Activated T-cell treated with anti-CD3 and anti-CD28 coated beads, Interleukin-2, amount 50 U/mL, for 4 hours (primary cell): ENCODE data around the gene USP1. TPM values are rescaled to one million over a fixed set of nuclear protein-coding genes. Genes with fewer than 3 reads are reported as not detected.

Experiments
- ATAC-seq, 2 donors: fragments of 200-7000 bp; cut with Tn5 transposase; one replicate each; pipeline ENCODE4 v1.10.0; 2021
- DNase-seq: peaks from one replicate; pipeline ENCODE4 v3.0.0-alpha.2; 2020
- H3K27me3 Mint-ChIP-seq: one replicate; pipeline ENCODE4 v1.8.0; 2021; ENCODE audit warnings: low read depth, mixed read lengths
- H3K36me3 Mint-ChIP-seq: one replicate; pipeline ENCODE4 v1.8.0; 2022; ENCODE audit warnings: mixed read lengths; ENCODE audit not compliant: insufficient read depth
- H3K4me1 Mint-ChIP-seq: one replicate; pipeline ENCODE4 v1.8.0; 2021; ENCODE audit warnings: low read depth, mixed read lengths
- H3K4me3 Mint-ChIP-seq: one replicate; pipeline ENCODE4 v1.8.0; 2021; ENCODE audit warnings: mild to moderate bottlenecking, moderate library complexity, mixed read lengths
- H3K9me3 Mint-ChIP-seq: one replicate; pipeline ENCODE4 v1.8.0; 2021; ENCODE audit warnings: mixed read lengths
- total RNA-seq, 3 donors: library from RNA; stranded (reverse); gene quantifications; one replicate each; pipeline ENCODE4 v1.2.1, GENCODE V29; 2021

USP1 gene
- total RNA-seq, 3 donors from 2014 or later = 71.5 to 79.0 (median 72.5) TPM

DNA sequence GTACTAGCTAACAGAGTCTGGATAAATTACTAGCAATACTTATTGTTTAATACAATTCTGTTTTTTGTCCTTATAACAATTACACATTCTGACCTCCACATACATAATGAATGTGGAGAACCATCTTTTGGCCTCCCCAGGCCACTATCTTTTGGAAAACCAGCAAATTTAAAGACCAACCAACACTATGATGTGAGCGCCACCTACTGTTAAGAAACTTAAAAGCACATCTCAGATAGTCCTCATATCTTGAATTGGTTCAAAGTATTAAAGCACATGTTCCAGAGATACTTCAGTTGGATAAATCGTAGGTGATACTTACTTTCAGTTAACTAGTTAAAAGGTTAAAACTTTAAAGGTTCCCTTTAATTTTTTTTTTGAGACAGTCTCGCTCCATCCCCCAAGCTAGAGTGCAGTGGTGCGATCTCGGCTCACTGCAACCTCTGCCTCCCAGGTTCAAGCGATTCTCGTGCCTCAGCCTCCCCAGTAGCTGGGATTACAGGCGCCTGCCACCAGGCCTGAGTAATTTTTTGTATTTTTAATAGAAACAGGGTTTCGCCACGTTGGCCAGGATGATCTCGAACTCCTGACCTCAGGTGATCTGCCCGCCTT, 29.3 kb upstream of the USP1 start:
- Mint-ChIP-seq H3K36me3 (no peaks in the 10 kb centered on the region), H3K4me3 (no peak overlapping the region)

GRCh38 chr1:62415687-62416086, 21.2 kb upstream of the USP1 start:
- DNase-seq = no peak
- H3K36me3 Mint-ChIP-seq = no peaks in the 10 kb centered on the region
- no peaks in the 10 kb centered on the region for H3K9me3 Mint-ChIP-seq
- no peak overlapping the region for H3K4me3 Mint-ChIP-seq
- ATAC-seq = no peak
- peaks cover 5% of the 10 kb centered on the region for H3K27me3 Mint-ChIP-seq
- H3K4me1 Mint-ChIP-seq = no peaks in the 10 kb centered on the region

More for the DNA sequence above, 29.3 kb upstream of the USP1 start:
- Mint-ChIP-seq H3K27me3 (peaks cover 5% of the 10 kb centered on the region), H3K9me3 (no peaks in the 10 kb centered on the region), H3K4me1 (no peaks in the 10 kb centered on the region)
- ATAC-seq = peak in 1 of 2 donors; percentile 35
- DNase-seq = no peak

- H3K4me3 Mint-ChIP-seq = no peak overlapping the region
- H3K27me3 Mint-ChIP-seq = no peaks in the 10 kb centered on the region
- H3K9me3 Mint-ChIP-seq = no peaks in the 10 kb centered on the region
- no peaks in the 10 kb centered on the region for H3K4me1 Mint-ChIP-seq
- no peak for ATAC-seq
- no peaks in the 10 kb centered on the region for H3K36me3 Mint-ChIP-seq
- no peak for DNase-seq
Observed at GRCh38 chr1:62417351-62417999, 19.4 kb upstream of the USP1 start.

- ATAC-seq = no peak
- Mint-ChIP-seq H3K9me3 (no peaks in the 10 kb centered on the region), H3K4me1 (no peaks in the 10 kb centered on the region), H3K27me3 (no peaks in the 10 kb centered on the region), H3K4me3 (no peak overlapping the region), H3K36me3 (no peaks in the 10 kb centered on the region)
- no peak for DNase-seq
Observed at GRCh38 chr1:62420214-62420613, 16.6 kb upstream of the USP1 start.

- H3K4me1 Mint-ChIP-seq = no peaks in the 10 kb centered on the region
- no peak for DNase-seq
- H3K4me3 Mint-ChIP-seq = no peak overlapping the region
- H3K27me3 Mint-ChIP-seq = no peaks in the 10 kb centered on the region
- no peak for ATAC-seq
- H3K36me3 Mint-ChIP-seq = no peaks in the 10 kb centered on the region
- H3K9me3 Mint-ChIP-seq = no peaks in the 10 kb centered on the region
Observed at GRCh38 chr1:62423580-62424242, 13.1 kb upstream of the USP1 start.

GRCh38 chr1:62424411-62424810, 12.4 kb upstream of the USP1 start:
- no peaks in the 10 kb centered on the region for H3K27me3 Mint-ChIP-seq
- no peaks in the 10 kb centered on the region for H3K9me3 Mint-ChIP-seq
- no peak for DNase-seq
- no peak for ATAC-seq
- H3K36me3 Mint-ChIP-seq = no peaks in the 10 kb centered on the region
- no peaks in the 10 kb centered on the region for H3K4me1 Mint-ChIP-seq
- no peak overlapping the region for H3K4me3 Mint-ChIP-seq

DNA sequence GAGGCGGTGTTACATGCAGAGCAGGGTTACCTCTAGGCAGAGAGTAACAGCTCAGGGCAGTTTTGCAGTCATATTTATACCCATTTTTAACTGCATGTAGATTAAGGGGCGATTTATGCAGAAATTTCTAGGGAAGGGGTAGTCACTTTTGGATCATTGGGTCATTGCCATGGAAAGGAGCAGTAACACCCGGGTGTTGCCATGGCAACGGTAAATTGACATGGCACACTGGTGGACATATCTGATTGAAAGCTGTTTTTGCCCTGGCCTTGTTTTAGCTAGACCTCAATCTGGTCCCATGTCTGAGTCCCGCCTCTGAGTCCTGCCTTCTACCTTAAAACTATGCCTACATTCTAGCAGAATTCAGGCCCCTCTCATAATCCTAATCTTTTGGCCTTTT, 11.8 kb upstream of the USP1 start:
- Mint-ChIP-seq H3K36me3 (no peaks in the 10 kb centered on the region), H3K9me3 (no peaks in the 10 kb centered on the region), H3K4me3 (no peak overlapping the region), H3K27me3 (no peaks in the 10 kb centered on the region), H3K4me1 (no peaks in the 10 kb centered on the region)
- no peak for ATAC-seq
- DNase-seq = no peak

DNA sequence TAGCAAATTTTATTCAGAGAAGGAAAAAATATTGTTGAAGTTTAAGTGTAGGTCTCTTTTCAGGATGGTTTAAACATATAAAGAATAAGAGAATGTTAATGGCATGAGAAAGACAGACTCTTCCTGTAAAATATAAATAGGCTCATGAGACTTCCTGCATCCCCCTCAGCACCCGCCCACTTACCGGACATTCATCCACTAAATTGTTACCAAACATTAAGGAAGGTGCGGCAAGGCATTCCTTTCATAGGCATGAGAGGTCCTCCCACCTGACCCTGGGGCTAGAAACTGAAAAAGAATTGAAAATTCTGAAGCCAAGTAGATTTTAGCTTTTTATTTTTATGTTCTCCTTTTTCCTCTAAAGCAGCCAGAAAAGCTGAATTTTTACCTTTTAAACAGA, 10.6 kb upstream of the USP1 start:
- DNase-seq = no peak
- no peak for ATAC-seq
- Mint-ChIP-seq H3K9me3 (no peaks in the 10 kb centered on the region), H3K4me3 (no peak overlapping the region), H3K4me1 (no peaks in the 10 kb centered on the region), H3K36me3 (no peaks in the 10 kb centered on the region), H3K27me3 (no peaks in the 10 kb centered on the region)

DNA sequence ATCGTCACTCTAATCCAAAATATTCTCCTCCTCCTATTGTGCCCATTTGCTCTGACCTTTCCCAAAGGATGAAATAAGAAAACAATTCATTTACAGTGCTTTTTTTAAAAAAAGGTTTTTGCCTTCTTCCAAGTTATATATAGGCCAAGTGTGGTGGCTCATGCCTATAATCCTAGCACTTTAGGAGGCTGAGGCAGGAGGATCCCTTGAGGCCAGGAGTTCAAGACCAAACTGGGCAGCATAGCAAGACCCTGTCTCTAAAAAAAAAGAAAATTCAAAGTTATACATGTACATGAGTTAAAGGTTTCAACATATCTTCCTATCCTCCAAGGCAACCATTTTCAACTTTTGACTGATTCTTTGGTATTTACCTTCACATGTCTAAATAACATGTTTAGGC, 10.1 kb upstream of the USP1 start:
- no peaks in the 10 kb centered on the region for H3K27me3 Mint-ChIP-seq
- no peaks in the 10 kb centered on the region for H3K9me3 Mint-ChIP-seq
- H3K4me3 Mint-ChIP-seq = no peak overlapping the region
- no peaks in the 10 kb centered on the region for H3K36me3 Mint-ChIP-seq
- no peak for ATAC-seq
- H3K4me1 Mint-ChIP-seq = no peaks in the 10 kb centered on the region
- no peak for DNase-seq

DNA sequence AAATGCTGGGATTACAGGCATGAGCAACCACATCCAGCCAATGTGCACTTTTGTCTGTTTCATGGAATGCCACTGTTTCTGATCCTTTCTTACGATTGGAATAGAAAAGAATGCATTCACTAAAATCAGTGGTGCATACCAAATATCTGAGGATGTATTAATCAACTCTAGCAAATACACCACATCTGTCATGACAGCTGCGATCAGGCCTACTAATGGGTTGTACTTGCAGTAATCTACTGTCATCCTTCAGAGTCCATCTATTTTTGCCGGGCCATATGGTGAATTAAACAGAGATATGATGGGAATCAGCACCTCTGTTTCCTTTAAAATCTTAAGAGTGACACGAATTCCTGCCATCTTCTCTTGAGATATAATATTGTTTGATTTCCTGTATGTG, 8.5 kb upstream of the USP1 start:
- Mint-ChIP-seq H3K36me3 (no peaks in the 10 kb centered on the region), H3K4me3 (no peak overlapping the region), H3K27me3 (no peaks in the 10 kb centered on the region), H3K9me3 (no peaks in the 10 kb centered on the region), H3K4me1 (no peaks in the 10 kb centered on the region)
- no peak for DNase-seq
- ATAC-seq = no peak

GRCh38 chr1:62429581-62429980, 7.3 kb upstream of the USP1 start:
- Mint-ChIP-seq H3K36me3 (no peaks in the 10 kb centered on the region), H3K27me3 (no peaks in the 10 kb centered on the region), H3K4me1 (no peaks in the 10 kb centered on the region), H3K4me3 (no peak overlapping the region), H3K9me3 (no peaks in the 10 kb centered on the region)
- no peak for ATAC-seq
- no peak for DNase-seq

- Mint-ChIP-seq H3K4me3 (no peak overlapping the region), H3K27me3 (no peaks in the 10 kb centered on the region), H3K4me1 (peaks cover 22% of the 10 kb centered on the region), H3K36me3 (no peaks in the 10 kb centered on the region), H3K9me3 (peaks cover 4% of the 10 kb centered on the region)
- DNase-seq (no peak), ATAC-seq (no peak)
Observed at GRCh38 chr1:62433861-62434617, 2.8 kb upstream of the USP1 start.

DNA sequence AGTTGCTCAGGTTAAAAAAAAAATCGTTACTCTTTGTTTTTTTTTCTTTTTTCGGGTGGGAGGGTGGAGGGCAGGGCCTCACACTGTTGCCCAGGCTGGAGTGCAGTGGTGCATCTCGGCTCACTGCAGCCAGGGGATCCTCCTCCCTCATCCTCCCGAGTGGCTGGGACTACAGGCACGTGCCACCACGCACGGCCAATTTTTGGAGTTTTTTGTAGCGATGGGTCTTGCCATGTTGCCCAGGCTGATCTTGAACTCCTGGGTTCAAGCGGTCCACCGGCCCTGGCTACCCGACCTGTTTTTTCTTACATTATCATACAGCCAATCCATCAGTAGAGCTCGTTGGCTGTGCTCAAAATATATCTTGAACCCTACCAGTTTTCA, 2.2 kb upstream of the USP1 start:
- ATAC-seq (no peak), DNase-seq (no peak)
- Mint-ChIP-seq H3K4me1 (peaks cover 26% of the 10 kb centered on the region), H3K4me3 (peak overlapping the region; percentile 96), H3K9me3 (peaks cover 4% of the 10 kb centered on the region), H3K27me3 (no peaks in the 10 kb centered on the region), H3K36me3 (no peaks in the 10 kb centered on the region)

DNA sequence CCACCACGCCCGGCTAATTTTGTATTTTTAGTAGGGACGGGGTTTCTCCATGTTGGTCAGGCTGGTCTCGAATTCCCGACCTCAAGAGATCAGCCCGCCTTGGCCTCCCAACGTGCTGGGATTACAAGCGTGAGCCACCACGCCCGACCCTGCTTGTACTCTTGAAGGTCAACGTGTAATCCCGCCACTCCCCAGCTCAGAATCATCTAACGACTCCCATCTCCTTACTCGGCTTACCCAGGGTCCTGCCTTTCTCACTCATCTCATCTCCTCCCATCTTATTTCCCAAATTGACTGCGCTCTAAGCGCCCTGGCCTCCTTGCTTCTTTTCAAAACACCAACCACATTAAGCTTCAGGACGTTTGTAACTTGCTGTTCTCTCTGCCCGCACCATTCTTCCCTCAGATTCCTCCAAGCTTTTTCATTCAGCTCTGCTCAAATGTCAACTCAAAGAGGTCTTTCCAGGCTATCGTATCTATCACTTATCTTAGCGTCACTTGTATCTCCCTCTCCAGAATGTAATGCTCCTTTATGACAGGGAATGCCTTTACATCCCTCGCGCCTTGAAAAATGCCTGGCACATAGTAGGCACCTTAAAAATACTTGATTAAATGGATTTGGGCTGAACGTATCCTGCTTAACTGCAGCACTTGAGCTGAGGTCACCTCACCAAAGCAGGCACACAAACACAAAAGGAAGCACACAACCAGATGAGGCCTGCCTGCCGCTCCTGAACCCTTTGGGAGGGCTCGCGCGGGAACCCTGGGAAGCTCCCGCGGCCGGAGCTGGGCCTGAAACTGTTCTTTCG, 1.4 kb upstream of the USP1 start:
- H3K4me1 Mint-ChIP-seq = peaks cover 33% of the 10 kb centered on the region
- peak overlapping the region; percentile 96 for H3K4me3 Mint-ChIP-seq
- H3K27me3 Mint-ChIP-seq = no peaks in the 10 kb centered on the region
- H3K36me3 Mint-ChIP-seq = peaks cover under 1% of the 10 kb centered on the region
- ATAC-seq = no peak
- H3K9me3 Mint-ChIP-seq = peaks cover 4% of the 10 kb centered on the region
- no peak for DNase-seq
